Stimulated activated CD8-positive, alpha-beta memory T cell treated with anti-CD3 and anti-CD28 coated beads, Interleukin-2, amount 100 ng/mL, for 1 hour (primary cell): ENCODE data around the gene KCNJ2.

Experiments used
- DNase-seq, 2 donors: peaks; one replicate each; pipeline ENCODE4 v3.0.0-alpha.2; 2020; ENCODE audit warnings: low read depth in 2 of 2

The KCNJ2 gene

GRCh38 chr17:70158591-70158990 is 10.7 kb upstream of the KCNJ2 start:
- DNase-seq: no peak

- DNase-seq: no peak
These were observed 9.4 kb upstream of the KCNJ2 start for GRCh38 chr17:70159980-70160379.

GRCh38 chr17:70161519-70161918 is 7.8 kb upstream of the KCNJ2 start:
- no peak for DNase-seq

GRCh38 chr17:70165383-70165782 is 3.9 kb upstream of the KCNJ2 start:
- no peak for DNase-seq

GRCh38 chr17:70166615-70167014 is 2.7 kb upstream of the KCNJ2 start:
- DNase-seq: no peak

- DNase-seq: no peak
These were observed 1.0 kb upstream of the KCNJ2 start for GRCh38 chr17:70168044-70168976.

- DNase-seq: no peak
These were observed 621 bp downstream of the KCNJ2 start for GRCh38 chr17:70169709-70170597.

- DNase-seq: no peak
These were observed 1.8 kb downstream of the KCNJ2 start for GRCh38 chr17:70171159-70171558.

- DNase-seq: no peak
These were observed 3.1 kb downstream of the KCNJ2 start for GRCh38 chr17:70172449-70172848.

GRCh38 chr17:70172923-70173322 is 3.6 kb downstream of the KCNJ2 start:
- DNase-seq: no peak

- DNase-seq: no peak
These were observed 4.3 kb downstream of the KCNJ2 start for GRCh38 chr17:70173681-70174080.

GRCh38 chr17:70181376-70181775 is 12.0 kb downstream of the KCNJ2 start:
- DNase-seq: no peak

- no peak for DNase-seq
These were observed 12.5 kb downstream of the KCNJ2 start for GRCh38 chr17:70181866-70182265.

- no peak for DNase-seq
These were observed 14.2 kb downstream of the KCNJ2 start for GRCh38 chr17:70183508-70183907.

GRCh38 chr17:70184207-70184606 is 14.9 kb downstream of the KCNJ2 start:
- no peak for DNase-seq

GRCh38 chr17:70184770-70185169 is 15.4 kb downstream of the KCNJ2 start:
- no peak for DNase-seq

- DNase-seq: no peak
These were observed 16.0 kb downstream of the KCNJ2 start for GRCh38 chr17:70185285-70185684.

GRCh38 chr17:70187383-70187782 is 18.1 kb downstream of the KCNJ2 start:
- DNase-seq: no peak

GRCh38 chr17:70190959-70191805 is 21.9 kb downstream of the KCNJ2 start:
- no peak for DNase-seq

- DNase-seq: no peak
These were observed 25.8 kb downstream of the KCNJ2 start for GRCh38 chr17:70195091-70195490.

- no peak for DNase-seq
These were observed 32.6 kb downstream of the KCNJ2 start for GRCh38 chr17:70201872-70202419.
